DND-41 (cell line): ENCODE data around the gene MVK.

Experiments
- EZH2 ChIP-seq: IDR thresholded peaks from 3 replicates; pipeline ENCODE4 v1.6.1; 2012; ENCODE audit warnings: borderline replicate concordance, low read depth, mild to moderate bottlenecking, moderate library complexity, low read length, inconsistent platforms; ENCODE audit not compliant: severe bottlenecking
- TF ChIP-seq, protein P1 (sequence below): IDR thresholded peaks from 2 replicates; pipeline ENCODE4 v1.5.1; 2012; ENCODE audit warnings: borderline replicate concordance, low read length, moderate library complexity, mild to moderate bottlenecking; ENCODE audit not compliant: poor library complexity, severe bottlenecking; ENCODE audit errors: extremely low read depth

GRCh38 chr12:109635717-109636116 lies 62.1 kb downstream of the MVK start:
- TF ChIP-seq, protein P1, sequence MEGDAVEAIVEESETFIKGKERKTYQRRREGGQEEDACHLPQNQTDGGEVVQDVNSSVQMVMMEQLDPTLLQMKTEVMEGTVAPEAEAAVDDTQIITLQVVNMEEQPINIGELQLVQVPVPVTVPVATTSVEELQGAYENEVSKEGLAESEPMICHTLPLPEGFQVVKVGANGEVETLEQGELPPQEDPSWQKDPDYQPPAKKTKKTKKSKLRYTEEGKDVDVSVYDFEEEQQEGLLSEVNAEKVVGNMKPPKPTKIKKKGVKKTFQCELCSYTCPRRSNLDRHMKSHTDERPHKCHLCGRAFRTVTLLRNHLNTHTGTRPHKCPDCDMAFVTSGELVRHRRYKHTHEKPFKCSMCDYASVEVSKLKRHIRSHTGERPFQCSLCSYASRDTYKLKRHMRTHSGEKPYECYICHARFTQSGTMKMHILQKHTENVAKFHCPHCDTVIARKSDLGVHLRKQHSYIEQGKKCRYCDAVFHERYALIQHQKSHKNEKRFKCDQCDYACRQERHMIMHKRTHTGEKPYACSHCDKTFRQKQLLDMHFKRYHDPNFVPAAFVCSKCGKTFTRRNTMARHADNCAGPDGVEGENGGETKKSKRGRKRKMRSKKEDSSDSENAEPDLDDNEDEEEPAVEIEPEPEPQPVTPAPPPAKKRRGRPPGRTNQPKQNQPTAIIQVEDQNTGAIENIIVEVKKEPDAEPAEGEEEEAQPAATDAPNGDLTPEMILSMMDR = no peak
- no peak for TF ChIP-seq EZH2
